ENCODE measurements around the gene LILRA6.
A peak's percentile ranks its signal among the peaks of the same experiment; 100 is the strongest.
"Not testable (repeated sequence)": the region's sequence is repeated elsewhere in the genome, so short reads cannot be mapped to it uniquely, and the experiment has no call there.

Gene LILRA6

DNA sequence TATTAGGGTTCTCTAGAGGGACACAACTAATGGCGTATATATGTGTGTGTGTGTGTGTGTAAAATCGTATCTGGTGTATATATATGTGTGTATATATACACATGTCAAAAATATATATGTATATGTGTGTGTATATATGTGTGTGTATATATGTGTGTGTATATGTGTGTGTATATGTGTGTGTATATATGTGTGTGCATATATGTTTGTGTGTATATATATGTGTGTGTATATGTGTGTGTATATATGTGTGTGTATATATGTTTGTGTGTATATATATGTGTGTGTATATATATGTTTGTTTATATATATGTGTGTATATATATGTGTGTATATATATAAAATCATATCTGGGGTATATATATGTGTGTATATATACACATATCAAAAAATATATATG lies 19.9 kb upstream of the LILRA6 start:
- no peak for DNase-seq

DNA sequence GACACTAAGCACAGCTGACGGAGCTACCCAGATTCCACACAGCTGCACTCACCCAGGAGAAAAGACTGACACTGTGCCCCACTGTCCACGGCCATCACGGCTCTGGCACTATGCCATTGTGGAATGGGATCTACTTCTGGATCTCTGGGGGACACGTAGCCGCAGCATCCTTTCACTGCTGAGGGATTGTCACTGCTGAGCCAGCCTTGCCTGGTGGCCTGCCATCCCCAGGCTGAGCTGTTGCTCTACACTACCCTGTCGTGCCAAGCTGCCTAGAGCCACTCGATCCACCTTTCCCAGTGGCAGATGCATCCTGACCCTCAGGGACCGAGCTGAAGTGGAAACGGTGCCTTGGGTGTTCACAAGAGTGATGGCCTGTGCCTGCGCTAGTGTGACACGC lies 19.5 kb upstream of the LILRA6 start:
- no peak for DNase-seq

DNA sequence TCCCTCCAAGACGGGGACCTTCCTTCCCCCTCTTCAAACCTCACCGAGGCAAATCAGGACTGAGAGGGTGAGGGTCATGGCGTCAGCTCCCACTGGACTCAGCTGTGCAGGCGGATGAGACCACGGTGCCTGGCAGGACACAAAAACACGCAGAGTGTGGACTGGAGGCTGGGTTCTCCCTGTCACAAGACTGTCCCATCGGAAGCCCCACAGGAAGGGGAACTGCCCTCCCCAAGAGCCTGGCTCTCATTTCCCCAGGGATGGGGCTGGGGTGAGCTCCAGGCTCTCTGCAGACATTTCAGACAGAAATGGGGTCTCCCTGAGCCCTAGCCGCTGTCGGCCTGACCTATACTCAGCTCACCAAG lies 14.5 kb upstream of the LILRA6 start, which contains the start of gene LILRB5:
Gene LILRB5, minus strand, starts transcription at position 158 of the 365 bp plus-strand sequence. Its CDS starts 80 bp downstream, at position 78.
- no peak for DNase-seq

DNA sequence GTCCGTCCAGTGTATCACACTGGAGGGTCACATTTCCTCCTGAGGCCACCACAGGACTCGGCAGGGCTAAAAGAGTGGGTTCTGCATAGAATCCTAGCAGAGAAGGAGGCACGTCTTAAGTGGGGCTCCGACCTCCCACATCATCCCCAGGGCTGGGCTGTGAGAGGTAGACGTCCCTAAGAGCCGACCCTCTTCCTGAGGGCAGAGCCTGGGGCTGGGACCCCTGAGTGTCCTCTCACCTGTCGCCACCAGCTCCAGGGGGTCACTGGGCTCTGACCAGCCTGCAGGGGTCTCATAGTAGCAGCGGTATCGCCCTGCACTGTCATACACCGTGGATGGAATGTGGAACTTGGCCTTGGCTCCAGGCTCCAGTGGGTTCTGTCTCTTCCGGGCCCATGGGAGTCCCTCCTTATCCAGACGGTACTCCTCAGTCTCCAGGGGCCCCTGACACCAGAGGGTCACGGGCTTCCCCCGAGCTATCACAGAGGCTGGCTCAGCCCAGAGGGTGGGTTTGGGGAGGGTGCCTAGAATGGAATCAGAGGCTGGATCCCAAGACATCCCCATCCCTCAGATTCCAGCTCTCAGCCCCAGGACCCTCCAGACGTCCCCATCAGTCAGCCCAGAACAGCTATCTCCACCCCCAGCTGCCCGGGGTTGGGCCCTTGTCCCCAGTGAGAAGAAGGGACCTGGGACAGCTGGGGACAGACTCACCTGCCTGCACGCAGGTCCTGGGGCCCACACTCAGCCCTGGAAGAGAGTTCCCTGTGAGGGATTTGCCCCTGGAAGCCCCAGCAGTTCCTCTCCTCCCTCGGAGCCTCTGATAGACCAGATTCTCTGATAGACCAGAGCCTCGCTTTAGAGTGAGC lies 13.9 kb upstream of the LILRA6 start:
- no peak for DNase-seq

DNA sequence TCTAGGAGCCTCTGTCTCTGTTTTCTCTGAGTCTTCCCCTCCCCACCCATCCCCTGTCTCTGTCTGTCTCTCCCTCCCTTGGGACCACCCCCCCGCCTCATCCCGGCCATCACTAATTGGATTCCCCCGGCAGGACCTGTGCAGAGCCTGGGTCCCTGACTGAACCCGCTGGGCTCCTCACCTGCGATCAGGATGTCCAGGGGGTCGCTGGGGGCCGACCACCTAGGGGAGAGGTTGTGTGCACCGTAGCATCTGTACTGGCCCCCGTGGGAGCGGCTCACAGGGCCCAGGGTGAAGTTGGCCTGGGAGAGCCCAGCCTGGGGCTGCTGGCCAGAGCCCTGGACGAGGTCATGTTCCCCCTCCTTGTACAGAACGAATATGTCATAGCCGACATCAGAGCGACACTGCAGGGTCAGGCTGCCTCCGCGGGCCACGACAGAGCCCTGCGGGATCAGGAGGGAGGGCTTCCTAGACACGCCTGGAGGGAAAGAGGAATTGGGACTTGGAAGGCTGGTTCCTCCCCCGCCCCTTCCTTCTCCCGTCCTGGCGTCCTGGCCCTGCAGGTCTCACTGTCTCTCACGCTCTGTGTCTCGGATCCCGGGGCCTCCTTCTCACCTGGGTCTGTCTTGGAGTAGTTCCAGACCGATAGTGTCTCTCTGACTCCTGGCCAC lies 12.7 kb upstream of the LILRA6 start:
- DNase-seq: no peak

DNA sequence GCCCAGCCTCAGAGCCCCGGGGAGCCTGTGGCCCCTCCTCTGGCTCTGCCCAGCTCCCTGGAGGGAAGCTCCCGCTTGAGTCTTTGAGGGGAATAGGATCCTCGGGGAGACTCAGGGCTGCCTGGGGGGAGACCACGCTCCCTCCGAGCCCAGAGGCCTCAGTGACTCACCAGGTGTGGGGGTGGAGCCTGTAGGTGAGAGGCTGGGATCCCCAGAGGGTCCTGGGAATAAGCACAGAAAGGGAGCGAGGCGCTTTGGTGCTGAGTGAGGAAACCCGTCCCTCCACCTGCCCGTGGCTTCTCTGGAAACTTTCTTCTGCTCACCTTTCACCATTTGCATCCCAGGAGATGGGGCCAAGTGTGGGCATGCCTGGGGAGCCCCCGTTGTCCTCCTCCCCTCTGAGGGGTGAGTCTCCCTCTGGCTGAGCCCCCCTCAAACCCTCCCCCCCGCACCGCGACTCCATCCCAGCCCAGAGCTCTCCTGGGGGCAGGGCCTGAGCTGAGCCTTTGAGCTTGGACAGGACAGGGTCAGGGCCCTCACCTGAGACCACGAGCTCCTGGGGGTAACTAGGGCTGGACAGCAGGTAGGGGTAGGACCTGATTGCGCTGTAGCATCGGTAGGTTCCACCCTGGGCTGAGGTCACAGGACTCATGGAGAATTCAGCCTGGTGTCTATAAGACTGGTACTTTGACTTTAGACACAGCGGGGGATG lies 11.8 kb upstream of the LILRA6 start:
- no peak for DNase-seq

DNA sequence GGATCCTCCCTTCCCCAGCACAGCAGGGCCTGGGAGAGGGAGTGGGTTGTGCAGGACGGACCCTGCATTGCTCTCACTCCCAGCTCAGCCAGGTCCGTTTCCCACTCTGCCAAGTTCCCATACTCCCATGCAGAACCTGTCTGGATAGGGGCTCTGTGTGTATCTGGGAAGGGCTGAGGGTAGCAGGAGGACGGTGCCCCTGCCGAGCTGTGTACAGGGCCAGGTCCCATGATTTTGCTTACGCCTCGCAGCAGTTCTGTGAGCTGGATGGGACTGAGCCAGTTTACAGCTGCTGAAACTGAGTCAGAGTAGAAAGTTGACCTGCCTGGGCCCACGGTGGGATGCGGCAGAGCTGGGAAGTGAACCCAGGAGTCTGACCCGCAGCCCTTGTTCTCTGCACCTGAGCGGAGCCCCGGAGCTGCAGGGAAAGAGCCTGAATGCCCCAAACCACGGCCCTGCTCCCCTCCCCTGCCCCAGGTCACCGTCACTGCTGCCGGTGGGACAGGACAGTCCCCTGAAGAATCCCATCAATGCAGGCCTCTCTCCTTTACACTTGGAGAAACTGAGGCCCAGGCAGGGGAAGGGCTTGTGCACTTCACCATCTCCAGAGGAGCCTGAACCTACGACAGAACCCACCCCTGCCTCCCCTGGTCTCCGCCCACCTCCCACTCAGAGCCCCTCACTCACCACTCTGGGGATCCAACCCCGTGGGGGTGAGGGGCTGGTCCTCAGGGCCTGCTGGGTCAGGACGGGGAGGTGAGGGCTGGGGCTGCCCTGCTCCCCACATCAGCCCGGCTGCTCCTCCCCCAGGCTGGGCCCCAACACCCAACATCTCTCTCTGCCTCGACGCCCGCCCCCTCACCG lies 11.0 kb upstream of the LILRA6 start:
- no peak for DNase-seq

DNA sequence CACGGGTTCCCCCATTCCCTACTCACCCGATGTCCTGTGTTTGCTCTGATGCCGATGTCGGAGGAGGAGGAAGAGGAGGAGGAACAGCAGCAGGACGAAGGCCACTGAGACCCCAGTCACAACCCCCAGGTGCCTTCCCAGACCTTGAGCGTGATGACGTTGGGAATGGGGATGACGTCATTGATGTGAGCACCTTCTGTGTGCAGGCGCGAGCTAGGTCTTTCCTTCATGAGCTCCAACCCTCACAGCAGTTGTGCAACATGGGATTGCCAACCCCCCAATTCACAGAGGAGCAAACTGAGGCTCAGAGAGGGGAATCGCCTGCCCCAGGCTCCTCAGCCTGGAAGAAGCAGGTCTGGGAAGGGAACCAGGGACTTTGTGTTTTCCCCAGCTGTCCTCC lies 10.3 kb upstream of the LILRA6 start:
- DNase-seq: no peak

DNA sequence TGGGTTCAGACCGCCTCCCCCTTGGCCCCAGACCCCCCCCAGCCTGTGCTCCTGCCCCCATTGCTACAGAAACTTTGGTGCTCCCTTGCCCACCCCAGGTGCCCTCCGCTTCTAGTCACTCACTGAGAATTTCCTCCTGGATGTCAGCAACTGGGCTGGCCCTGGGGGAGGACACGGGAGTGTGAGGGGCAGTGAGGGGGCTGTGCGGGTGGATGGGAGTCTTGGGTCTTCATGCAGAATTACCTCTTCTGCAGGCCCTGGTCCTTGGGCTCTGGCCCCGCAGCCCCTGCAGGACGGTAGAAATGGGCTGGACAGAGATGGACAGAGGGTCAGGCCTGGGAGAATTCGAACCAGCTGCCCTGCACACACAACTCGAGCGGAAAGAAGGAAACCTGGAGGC lies 9.7 kb upstream of the LILRA6 start:
- no peak for DNase-seq

DNA sequence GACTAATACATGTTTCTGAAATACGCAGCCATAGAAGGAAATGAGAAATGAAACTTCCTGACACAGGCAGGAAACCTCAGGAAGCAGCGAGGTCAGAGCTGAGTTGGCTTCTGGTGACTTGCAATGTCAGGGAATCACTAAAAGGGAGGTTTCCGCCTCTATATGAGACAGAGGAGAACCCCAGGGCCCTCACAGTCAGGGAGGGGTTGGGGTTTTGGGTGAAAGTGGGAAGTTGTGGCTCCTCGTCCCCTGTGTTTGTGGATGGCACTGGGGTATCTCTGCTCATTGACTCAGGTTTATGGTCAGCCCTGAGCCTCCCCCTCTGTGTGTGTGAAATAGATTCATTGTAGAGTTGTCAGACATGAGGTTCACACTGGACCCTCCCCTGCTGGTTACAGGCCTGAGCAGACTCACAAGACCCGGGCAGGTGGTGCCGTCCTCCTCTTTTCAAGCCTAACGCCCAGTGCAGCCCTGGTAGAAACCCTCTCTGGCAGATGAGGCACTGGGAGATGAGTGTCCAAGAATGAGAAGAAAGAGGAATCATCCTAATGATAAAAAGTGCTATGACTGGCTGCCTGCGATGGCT lies 5.5 kb upstream of the LILRA6 start:
- DNase-seq: no peak

DNA sequence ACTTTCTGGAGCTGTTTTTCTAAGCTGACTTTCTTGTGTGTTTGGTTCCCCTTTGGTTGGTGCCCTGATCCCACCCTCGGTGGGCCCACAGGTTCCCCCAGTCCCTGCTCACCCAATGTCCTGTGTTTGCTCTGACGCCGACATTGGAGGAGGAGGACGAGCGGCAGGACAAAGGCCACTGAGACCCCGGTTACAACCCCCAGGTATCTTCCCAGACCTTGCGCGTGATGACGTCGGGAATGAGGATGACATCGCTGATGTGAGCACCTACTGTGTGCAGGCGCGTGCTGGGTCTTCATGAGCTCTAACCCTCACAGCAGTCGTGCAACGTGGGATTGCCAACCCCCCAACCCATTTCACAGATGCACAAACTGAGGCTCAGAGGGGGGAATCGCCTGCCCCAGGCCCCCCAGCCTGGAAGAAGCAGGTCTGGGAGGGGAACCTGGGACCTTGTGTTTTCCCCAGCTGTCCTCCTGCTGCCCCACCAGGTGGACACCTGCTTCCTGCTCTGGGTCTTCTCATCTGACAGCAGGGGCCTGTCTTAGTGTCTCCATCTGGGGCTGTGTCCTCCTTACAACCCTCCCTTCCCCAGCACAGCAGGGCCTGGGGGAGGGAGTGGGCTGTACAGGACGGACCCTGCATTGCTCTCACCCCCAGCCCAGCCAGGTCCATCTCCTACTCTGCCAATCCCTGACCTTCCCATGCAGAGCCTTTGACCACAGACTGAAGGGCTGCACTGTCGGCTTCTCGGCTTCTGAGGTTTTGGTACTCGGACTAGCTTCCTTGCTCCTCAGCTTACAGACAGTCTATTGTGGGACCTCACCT lies 4.7 kb upstream of the LILRA6 start:
- DNase-seq: no peak

DNA sequence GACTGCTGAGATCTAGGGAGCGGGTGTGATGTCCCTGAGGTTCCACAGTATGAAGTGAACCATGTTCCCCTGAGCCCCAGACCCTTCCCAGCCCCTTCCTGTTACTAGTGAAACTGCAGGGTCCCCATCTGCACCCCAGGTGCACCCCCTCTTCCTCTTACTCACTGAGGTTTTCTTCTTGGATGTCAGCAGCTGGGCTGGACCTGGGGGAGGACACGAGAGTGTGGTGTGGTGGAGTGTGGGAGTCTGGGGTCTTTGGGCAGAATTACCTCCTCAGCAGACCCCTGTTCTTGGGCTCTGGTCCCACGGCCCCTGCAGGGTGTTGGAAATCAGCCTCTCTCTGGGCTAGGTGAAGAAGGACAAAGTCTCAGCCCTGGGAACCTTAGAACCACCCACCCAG lies 3.3 kb upstream of the LILRA6 start:
- no peak for DNase-seq

DNA sequence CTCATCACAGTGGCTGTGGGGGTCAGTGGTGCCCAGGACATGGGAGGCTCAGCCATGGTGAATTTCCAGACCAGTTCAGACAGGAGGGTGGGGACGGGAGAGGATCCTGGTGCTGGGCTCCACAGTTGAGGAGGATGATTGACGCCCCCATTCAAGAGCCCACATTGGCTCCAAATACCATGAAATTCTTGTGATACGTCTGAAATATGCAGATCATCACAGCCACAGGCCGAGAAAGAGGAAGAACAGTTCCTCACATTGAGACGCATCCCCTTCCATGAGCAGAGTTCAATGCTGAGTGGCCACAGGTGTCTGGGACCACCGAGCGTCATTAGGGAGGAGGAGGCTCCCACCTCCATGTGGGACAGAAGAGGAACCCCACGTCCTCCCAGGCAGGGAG lies 1.2 kb upstream of the LILRA6 start:
- DNase-seq: not testable (repeated sequence)

DNA sequence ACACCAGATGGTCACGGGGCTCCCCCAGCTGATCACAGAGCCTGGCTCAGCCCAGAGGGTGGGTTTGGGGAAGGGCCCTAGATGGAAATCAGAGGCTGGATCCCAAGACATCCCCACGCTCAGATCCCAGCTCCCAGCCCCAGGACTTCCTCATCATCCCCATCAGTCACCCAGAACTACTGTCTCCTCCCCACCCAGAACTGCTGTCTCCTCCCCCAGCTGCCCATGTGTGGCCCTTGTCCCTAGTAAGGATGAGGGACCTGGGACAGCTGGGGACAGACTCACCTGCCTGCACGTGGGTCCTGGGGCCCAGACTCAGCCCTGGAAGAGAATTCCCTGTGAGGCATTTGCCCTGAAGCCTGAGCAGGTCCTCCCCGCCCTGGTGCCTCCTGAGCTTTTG lies 356 bp downstream of the LILRA6 start:
- DNase-seq: not testable (repeated sequence)

DNA sequence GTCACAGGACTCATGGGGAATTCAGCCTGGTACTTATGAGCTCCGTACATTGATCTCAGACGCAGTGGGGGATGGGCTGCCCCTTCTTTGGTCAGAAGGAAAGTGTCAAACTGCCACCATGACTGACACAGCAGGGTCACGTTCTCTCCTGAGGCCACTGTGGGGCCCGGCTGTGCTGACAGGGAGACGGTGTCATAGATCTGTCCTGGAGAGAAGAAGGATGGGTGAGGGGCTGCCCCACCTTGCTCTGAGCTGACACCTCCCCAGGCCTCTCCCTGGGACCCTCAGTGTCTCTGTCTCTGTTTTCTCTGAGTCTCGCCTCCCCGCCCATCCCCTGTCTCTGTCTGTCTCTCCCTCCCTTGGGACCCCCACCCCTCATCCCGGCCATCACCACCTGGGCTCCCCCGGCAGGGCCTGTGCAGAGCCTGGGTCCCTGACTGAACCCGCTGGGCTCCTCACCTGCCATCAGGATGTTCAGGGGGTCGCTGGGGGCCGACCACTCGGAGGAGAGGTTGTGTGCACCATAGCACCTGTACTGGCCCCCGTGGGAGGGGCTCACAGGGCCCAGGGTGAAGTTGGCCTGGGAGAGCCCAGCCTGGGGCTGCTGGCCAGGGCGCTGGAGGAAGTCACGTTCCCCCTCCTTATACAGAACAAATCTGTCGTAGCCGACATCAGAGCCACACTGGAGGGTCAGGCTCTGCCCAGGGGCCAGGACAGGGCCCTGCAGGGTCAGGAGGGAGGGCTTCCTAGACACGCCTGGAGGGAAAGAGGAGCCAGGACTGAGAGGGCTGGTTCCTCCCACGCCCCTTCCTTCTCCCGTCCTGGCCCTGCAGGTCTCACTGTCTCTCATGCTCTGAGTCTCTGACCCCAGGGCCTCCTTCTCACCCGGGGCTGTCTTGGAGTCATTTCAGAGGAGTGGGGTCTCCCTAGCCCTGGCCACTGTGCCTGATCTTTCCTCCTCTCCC lies 1.9 kb downstream of the LILRA6 start:
- DNase-seq: not testable (repeated sequence)

DNA sequence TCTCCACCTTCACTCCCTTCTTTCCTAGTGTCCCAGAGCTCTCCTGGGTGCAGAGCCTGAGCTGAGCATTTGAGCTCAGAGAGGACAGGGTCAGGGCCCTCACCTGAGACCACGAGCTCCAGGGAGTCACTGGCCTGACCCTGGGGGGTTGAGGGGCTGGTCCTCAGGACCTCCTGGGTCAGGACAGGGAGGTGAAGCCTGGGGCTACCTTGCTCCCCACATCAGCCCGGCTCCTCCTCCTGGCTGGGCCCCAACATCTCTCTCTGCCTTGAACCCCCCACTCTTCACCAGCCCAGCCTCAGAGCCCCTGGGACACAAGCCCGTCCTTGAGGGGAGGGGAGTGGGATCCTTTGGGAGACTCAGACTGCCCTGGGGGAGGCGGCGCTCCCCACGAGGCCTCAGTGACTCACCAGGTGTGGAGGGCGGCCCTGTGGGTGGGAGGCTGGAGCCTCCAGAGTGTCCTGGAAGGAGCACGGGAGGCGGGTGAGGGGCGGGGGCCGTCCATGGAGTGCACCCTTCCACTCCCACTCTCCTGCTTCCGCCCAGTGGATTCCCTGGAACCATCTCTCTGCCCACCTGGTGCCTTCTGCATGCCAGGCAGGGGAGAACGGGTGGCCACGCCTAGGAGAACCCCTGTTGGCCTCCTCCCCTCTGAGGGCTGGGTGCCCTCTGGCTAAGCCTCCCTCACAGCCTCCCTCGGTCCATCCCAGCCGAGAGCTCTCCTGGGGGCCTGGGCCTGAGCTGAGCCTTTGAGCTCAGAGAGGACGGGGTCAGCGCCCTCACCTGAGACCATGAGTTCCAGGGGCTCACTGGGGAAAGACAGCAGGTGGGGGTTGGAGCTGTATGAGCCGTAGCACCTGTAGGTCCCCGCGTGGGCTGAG lies 2.9 kb downstream of the LILRA6 start:
- DNase-seq: not testable (repeated sequence)

DNA sequence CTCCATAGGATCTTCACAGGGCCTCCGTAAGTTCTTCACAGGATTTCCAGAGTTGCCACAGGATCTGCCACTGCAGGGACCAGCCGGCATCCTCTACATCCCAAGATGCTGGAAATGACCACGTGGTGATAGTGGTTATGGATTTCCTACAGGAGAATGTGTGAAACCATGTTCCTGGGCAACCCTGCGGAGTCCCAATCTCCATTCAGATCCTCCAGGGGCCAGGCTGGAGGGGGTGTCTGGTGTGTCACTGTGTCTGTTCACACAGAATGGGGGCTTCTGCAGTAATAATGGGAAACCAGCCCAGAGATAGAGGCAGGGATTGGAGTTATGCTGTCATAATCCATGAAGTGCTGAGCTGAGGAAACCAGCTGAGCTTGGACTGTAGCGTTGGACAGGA lies 8.6 kb downstream of the LILRA6 start:
- DNase-seq: no peak

DNA sequence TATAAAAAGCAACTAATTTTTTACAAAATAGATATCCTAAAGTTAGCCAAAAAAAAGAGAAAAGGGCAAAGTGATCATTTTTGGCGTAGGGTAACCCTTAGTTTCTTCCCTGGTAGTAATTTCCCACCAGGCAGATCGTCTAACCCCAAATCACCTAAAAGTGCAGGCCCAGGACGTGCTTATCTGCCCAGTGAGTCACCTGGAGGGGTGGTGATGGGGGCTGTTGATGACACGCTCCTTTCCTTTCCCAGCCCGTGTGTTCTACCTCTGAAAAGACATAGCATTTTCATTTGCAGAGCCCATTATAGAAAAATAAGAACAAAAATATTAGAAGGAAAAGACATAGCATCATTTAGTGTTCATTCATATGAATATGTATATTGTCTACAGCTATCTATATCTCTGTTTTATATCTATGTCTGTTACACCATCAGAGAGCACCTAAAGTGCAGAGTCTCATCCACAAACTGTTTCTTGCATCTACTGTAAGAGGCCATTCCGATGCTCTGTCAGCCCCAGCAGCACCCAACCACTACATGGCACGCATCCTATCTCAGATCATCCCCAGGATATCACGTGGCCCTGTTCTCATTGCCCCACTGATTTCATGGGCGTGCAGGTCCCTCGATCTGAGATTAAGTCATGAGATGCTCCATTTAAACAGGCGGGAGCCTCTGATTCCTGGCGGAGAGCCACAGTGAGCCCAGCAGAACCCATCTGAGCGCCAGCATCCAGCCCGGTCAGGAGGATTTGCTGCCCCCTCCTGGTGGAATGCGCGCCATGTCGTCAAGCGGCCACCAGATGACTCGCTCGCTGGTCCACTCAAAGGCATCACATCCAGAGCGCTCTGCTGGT lies 11.3 kb downstream of the LILRA6 start:
- peak; percentile 60 for DNase-seq
